ENCODE measurements around the gene TADA3. TPM values are rescaled to one million over a fixed set of nuclear protein-coding genes. Genes with fewer than 3 reads are reported as not detected.

TADA3 gene
- total RNA-seq, 1 donor from 2014 or later: 54.5 TPM

- Mint-ChIP-seq H3K9me3 (ENCODE audit: unreplicated experiment) (no peaks in the 10 kb centered on the region), H3K27me3 (ENCODE audit: low read depth, unreplicated experiment) (peaks cover 14% of the 10 kb centered on the region), H3K36me3 (ENCODE audit: low read depth, unreplicated experiment) (peaks cover 11% of the 10 kb centered on the region), H3K4me3 (ENCODE audit: unreplicated experiment) (peak overlapping the region; percentile 15), H3K27ac (ENCODE audit: unreplicated experiment) (no peak overlapping the region), H3K4me1 (ENCODE audit: low read depth, unreplicated experiment) (peaks cover 6% of the 10 kb centered on the region)
- TF ChIP-seq CTCF (IDR thresholded peaks at IDR 0.05; ENCODE audit: insufficient read depth, low read depth, low read length) (no peak), EZH2 (IDR thresholded peaks at IDR 0.05; ENCODE audit: insufficient read depth, low read length) (no peak)
- H2AFZ ChIP-seq (ENCODE audit: low read depth, low read length): no peak overlapping the region
- H3K36me3 ChIP-seq (ENCODE audit: insufficient read depth, low read length): no peaks in the 10 kb centered on the region
- DNase-seq (ENCODE audit: low read depth) (no peak), FAIRE-seq (no peak)
- peaks cover 11% of the 10 kb centered on the region for H4K20me1 ChIP-seq (ENCODE audit: insufficient read depth, low read length)
- no peak overlapping the region for H3K27ac ChIP-seq (ENCODE audit: low read depth, low read length)
- no peaks in the 10 kb centered on the region for H3K9me3 ChIP-seq (ENCODE audit: insufficient read depth, low read depth, low read length)
- peaks cover 6% of the 10 kb centered on the region for H3K79me2 ChIP-seq (ENCODE audit: insufficient read depth, low read length)
- H3K9ac ChIP-seq (ENCODE audit: low read length): no peak overlapping the region
- H3K27me3 ChIP-seq (ENCODE audit: insufficient read depth, low read length): no peaks in the 10 kb centered on the region
- H3K4me2 ChIP-seq (ENCODE audit: low read length): no peak overlapping the region
- no peak overlapping the region for H3K4me3 ChIP-seq (ENCODE audit: insufficient read depth, low read depth, low read length)
- peaks cover 7% of the 10 kb centered on the region for H3K4me1 ChIP-seq (ENCODE audit: insufficient read depth, low read length)
These were observed 24.0 kb downstream of the TADA3 start for GRCh38 chr3:9768141-9768775.

GRCh38 chr3:9767418-9767817 lies 24.9 kb downstream of the TADA3 start:
- H3K4me2 ChIP-seq (ENCODE audit: low read length): no peak overlapping the region
- FAIRE-seq: no peak

More at GRCh38 chr3:9767418-9767817, 24.9 kb downstream of the TADA3 start:
- Histone ChIP-seq H4K20me1 (ENCODE audit: insufficient read depth, low read length) (peaks cover 11% of the 10 kb centered on the region), H3K4me3 (ENCODE audit: insufficient read depth, low read depth, low read length) (no peak overlapping the region), H3K27me3 (ENCODE audit: insufficient read depth, low read length) (no peaks in the 10 kb centered on the region), H3K79me2 (ENCODE audit: insufficient read depth, low read length) (peaks cover 6% of the 10 kb centered on the region), H3K27ac (ENCODE audit: low read depth, low read length) (no peak overlapping the region), H2AFZ (ENCODE audit: low read depth, low read length) (no peak overlapping the region), H3K9me3 (ENCODE audit: insufficient read depth, low read depth, low read length) (no peaks in the 10 kb centered on the region), H3K9ac (ENCODE audit: low read length) (no peak overlapping the region), H3K4me1 (ENCODE audit: insufficient read depth, low read length) (peaks cover 7% of the 10 kb centered on the region), H3K36me3 (ENCODE audit: insufficient read depth, low read length) (no peaks in the 10 kb centered on the region)
- TF ChIP-seq CTCF (IDR thresholded peaks at IDR 0.05; ENCODE audit: insufficient read depth, low read depth, low read length) (no peak), EZH2 (IDR thresholded peaks at IDR 0.05; ENCODE audit: insufficient read depth, low read length) (no peak)
- Mint-ChIP-seq H3K27me3 (ENCODE audit: low read depth, unreplicated experiment) (peaks cover 10% of the 10 kb centered on the region), H3K4me1 (ENCODE audit: low read depth, unreplicated experiment) (peaks cover 6% of the 10 kb centered on the region), H3K9me3 (ENCODE audit: unreplicated experiment) (no peaks in the 10 kb centered on the region), H3K36me3 (ENCODE audit: low read depth, unreplicated experiment) (peaks cover 11% of the 10 kb centered on the region), H3K4me3 (ENCODE audit: unreplicated experiment) (no peak overlapping the region), H3K27ac (ENCODE audit: unreplicated experiment) (no peak overlapping the region)
- no peak for DNase-seq (ENCODE audit: low read depth)
